GM18951 (cell line): ENCODE data around the gene NARF.
"Not testable (repeated sequence)": the region's sequence is repeated elsewhere in the genome, so short reads cannot be mapped to it uniquely, and the experiment has no call there.

Source experiments
- POLR2A ChIP-seq: IDR thresholded peaks from 4 replicates; pipeline ENCODE4 v1.6.1; 2011; ENCODE audit warnings: mild to moderate bottlenecking; ENCODE audit not compliant: insufficient read length, insufficient read depth; ENCODE audit errors: extremely low read depth
- in situ Hi-C: fragments of 300-500 bp; cut with MboI; formaldehyde crosslinking; loops from one replicate; pipeline ENCODE4 v1.12.0; 2022; ENCODE audit warnings: low sequenced_read_pairs, mixed read lengths, inconsistent platforms; ENCODE audit not compliant: unreplicated experiment

NARF gene

DNA sequence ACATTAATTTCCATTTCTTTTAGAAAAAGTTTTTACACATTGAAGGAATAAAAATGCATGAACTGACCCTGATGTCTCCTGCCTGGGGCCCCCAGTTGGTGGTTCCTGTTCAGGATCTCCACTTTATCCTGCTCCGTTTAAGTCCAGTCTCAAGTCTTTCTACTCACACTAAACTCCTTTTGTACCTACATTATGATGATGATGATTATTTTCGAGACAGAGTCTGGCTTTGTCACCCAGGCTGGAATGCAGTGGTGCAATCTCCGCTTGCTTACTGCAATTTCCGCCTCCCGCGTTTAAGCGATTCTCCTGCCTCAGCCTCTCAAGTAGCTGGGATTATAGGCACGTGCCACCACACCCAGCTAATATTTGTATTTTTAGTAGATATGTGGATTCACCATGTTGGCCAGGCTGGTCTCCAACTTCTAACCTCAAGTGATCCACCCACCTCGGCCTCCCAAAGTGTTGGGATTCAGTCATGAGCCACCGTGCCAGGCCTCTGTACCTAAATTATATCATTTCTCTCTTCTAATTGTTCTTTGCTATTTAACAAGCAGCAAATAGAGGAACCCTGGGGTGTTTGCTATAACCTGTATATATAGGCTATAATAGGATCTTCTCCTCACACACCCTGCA is 58.8 kb downstream of the NARF start:
- in situ Hi-C loops = no loop called here
- no peak for TF ChIP-seq POLR2A

DNA sequence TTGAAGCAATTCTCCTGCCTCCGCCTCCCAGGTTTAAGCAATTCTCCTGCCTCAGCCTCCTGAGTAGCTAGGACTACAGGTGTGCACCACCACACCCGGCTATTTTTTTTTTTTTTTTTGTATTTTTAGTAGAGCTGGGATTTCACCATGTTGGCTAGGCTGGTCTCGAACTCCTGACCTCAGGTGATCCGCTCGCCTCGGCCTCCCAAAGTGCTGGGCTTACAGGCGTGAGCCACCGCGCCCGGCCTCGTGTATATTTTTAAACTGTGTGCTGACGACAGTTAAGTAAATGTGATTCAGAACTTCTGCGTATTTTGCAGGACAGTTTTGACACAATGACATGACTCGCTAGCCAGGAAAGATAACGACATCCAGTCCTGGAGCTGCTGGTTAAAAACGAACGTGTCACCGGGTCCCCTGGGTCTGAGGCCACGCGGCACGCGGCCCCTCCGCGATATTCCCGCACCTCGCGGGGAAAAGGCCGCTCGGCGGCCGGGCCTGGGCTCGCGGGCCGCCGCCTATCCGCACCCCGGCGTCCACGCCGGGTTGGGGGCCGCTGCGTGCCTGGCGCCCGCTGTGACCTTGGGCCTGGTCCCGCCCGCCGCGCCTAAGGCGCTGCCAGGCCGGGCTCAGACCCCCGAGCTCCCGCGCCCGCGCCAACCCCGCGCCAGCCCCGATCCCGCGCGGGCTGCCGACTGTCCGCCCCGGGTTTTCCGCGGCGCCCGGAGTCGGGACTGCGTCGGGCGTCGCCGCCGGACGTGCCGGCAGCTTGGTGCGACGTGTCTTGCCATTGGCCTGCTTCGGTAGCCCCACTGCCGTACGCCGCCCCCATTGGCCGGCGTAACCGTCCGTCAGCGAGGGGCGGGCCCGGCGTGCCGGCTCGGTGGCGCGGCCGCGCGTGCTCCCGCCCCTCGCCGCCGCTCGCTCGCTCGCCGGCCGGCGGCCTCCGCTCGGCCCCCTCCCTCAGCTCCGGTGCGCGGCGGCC is 60.6 kb downstream of the NARF start, which contains the start of gene FOXK2:
FOXK2 (plus strand) TSS at position 907 of the 985 bp plus-strand sequence. CDS start 157 bp downstream, outside the sequence.
- in situ Hi-C loops = no loop called here
- peak; percentile 79 for TF ChIP-seq POLR2A

DNA sequence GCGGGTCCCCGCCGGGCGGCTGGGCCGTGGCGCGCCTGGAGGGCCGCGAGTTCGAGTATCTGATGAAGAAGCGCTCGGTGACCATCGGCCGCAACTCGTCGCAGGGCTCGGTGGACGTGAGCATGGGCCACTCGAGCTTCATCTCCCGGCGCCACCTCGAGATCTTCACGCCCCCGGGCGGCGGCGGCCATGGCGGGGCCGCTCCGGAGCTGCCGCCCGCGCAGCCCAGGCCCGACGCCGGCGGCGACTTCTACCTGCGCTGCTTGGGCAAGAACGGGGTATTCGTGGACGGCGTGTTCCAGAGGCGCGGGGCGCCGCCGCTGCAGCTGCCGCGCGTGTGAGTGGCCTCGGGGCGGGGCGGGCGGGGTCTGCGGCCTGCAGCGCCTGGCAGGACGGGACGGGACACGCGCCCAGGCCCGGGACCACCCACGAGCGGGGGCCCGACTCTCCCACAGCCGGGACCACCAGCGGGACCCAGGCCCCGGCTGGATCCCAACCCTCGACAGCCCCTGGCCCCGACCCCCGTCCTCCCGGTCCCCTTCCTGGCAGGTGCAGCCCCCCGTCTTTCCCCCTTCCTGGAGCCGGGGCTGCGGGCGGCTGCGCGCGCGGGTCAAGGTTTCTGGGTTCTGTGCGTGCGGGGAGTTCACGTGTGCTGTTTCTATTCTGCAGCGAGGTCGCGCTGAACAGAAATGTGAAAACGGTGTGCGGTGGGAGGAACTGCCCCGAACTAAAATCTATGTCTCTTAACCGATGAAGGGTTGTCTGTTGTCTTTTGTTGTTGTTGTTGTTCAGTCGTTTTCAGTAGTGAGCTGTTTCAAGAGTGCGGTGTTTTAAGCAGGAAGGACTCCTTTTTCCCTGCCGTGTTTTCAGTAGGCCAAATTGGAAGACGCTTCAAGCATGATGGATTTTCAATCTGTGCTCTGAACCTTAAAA is 61.7 kb downstream of the NARF start:
- TF ChIP-seq POLR2A = no peak
- in situ Hi-C loops = no loop called here

DNA sequence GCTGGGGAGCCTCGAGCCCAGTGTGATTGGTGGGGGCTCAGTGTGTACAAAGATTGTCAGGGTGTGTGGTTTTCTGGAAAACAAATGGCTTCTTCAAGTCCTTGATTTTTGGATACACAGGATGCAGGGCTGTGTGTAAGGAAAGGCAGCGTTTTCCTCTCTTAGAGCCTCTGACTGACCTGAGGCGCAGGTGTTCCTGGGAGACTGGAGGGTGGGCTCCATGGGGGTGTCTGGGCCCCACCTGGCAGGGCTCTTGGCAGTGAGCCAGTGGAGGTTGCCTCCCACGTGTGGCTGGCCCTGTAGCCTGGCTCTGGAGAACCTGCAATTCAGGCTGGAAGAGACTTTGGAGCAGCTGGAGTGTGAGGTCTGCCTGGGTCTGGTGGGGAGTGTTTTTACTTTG is 66.0 kb downstream of the NARF start:
- TF ChIP-seq POLR2A = no peak
- in situ Hi-C loops = no loop called here

GRCh38 chr17:82525712-82526111 is 67.2 kb downstream of the NARF start:
- in situ Hi-C loops = no loop called here
- TF ChIP-seq POLR2A = no peak

GRCh38 chr17:82527898-82528297 is 69.4 kb downstream of the NARF start:
- no peak for TF ChIP-seq POLR2A
- in situ Hi-C loops = no loop called here

GRCh38 chr17:82528484-82529265 is 70.1 kb downstream of the NARF start:
- in situ Hi-C loops = no loop called here
- no peak for TF ChIP-seq POLR2A

GRCh38 chr17:82529914-82530300 is 71.4 kb downstream of the NARF start:
- in situ Hi-C loops = no loop called here
- TF ChIP-seq POLR2A = no peak

GRCh38 chr17:82531431-82531881 is 72.9 kb downstream of the NARF start:
- TF ChIP-seq POLR2A = no peak
- in situ Hi-C loops = no loop called here

DNA sequence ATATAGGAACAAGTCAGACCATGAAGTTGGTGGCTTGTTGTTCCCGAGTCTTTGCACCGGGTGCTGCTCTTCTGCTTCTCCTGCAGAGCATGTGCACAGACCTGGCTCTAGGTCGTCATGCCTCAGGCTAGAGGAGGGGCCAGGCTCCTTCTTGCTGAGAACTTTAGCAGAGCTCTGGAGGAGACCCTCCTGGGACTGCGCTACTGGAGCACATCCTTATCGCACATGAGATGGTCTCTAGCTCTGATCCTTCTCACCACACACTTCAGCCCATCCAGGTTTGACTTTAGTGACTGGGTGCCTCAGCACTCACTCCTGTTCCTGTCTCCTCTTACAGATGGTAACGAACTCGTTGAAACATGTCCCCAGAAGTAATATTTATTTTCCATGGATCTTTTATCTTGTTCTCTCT is 75.9 kb downstream of the NARF start:
- TF ChIP-seq POLR2A = no peak
- in situ Hi-C loops = no loop called here

DNA sequence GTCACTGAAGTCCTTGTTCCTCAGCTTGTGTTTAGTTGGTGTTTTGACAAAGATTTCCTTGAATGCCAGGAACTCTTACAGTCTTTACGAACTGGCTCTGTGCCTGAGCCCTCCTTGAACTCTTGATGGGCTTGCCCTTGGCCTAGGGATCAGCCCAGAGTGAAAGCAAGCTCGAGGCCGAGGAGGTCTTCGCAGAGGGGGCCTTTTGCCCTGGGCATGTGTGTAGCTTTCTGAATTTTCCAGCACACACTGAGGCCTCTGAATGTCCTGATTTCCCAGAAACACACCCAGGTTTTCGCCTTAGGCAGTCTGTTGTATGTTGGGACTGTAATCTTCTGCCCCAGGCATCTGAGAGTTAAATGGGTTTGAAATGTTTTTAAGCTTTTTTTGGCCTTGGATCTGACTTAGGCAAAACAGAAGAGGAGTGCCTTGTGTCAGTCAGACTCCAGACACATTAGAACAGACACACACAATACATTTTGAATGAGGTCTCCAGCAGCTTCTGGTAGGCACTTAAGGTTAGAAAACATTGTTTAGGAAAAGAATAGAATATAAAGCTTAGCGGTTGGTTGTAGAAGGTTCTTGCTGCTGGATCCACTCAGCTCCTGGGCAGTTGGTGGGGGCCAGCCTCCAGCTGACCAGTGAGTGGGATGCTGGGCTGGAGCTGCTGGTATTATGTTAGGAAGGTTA is 78.1 kb downstream of the NARF start:
- no peak for TF ChIP-seq POLR2A
- in situ Hi-C loops = no loop called here

DNA sequence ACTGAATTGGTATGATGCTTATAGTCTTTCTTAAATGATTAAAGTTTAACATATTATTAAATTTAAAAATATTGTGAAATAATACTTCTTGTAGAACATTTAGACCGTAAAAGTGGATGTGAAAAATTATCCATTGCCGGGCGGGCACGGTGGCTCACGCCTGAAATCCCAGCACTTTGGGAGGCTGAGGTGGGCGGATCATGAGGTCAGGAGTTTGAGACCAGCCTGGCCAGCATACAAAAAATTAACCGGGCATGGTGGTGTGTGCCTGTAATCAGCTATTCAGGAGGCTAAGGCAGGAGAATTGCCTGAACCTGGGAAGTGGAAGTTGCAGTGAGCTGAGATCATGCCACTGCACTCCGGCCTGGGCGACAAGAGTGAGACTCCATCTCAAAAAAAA is 78.7 kb downstream of the NARF start:
- in situ Hi-C loops = not testable (repeated sequence)

GRCh38 chr17:82539076-82539475 is 80.5 kb downstream of the NARF start:
- in situ Hi-C loops = not testable (repeated sequence)
